GOT3 (cell line): Measurements from ENCODE around the gene ANKRD37.

ENCODE experiments used
- DNase-seq: peaks from one replicate; lab custom pipeline; 2025; ENCODE audit warnings: mixed read lengths; lab: John Stamatoyannopoulos, UW

Gene ANKRD37

DNA sequence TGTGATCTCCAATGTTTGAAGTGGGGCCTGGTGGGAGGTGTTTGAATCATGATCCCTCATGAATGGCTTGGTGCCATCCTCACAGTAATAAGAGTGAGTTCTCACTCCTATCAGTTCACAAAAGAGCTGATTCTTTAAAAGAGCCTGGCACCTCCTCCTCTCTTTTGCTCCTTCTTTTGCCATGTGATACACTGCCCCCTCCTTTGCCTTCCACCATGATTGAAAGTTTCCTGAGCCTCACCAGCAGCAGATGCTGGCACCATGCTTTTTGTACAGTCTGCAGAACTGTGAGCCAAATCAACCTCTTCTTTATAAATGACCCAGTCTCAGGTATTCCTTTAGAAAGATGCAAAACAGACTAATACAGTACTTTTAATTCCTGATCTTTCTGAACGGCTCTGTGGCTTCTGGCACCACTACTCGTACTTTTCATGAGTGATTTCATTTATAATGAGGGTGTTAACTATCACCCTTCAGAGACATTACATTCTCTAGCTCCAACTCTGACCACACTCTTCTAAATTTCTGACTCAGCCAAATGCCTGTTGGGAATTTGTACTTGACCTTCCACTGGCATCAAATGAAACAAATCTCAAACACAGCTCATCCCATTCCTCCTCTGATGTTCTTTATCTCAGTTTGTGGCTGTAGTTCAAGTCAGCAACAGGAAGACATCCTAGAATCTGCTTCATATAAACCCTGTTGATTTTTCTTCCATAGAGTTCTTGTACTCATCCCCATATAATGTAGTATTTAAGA, 24.9 kb downstream of the ANKRD37 start:
- DNase-seq = no peak

- no peak for DNase-seq
These were observed 28.4 kb downstream of the ANKRD37 start for GRCh38 chr4:185424905-185425646.

DNA sequence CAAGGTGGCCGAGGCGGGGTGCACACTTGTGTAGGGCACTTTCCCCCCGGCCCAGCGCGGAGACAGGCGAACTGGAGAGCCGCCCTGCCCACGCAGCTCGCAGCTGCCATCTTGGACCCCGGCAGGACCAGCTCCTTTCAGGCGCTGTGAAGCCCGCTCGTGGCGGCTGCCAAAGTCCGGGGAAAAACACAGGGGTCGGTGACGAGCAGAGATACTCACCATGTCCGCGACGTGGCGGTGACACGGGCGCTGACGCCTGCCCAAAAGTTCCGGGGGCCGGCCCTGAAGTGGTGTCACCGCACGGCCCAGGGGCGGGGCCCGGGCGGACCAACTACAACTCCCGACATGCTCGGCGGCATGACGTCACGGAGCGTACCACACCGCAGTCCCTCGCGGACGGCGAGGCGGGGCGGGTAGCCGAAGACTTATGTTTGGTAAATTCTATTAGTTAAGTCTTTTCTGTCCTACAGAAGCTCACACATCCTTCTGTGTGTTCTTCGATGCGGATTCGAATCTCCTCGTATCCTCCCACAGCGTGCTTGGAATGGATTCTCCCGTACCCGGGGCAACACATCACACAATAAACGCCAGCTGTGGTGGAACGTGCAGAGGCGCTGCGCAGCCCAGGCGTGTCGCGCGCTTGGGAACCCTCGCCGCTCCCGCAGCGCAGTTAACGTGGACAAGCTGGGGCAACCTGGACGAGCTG, 29.2 kb downstream of the ANKRD37 start, which contains the start of gene UFSP2:
Gene UFSP2, minus strand, starts transcription at position 318 of the 706 bp plus-strand sequence. Its CDS starts 96 bp downstream, at position 222.
- peak; percentile 59 for DNase-seq

DNA sequence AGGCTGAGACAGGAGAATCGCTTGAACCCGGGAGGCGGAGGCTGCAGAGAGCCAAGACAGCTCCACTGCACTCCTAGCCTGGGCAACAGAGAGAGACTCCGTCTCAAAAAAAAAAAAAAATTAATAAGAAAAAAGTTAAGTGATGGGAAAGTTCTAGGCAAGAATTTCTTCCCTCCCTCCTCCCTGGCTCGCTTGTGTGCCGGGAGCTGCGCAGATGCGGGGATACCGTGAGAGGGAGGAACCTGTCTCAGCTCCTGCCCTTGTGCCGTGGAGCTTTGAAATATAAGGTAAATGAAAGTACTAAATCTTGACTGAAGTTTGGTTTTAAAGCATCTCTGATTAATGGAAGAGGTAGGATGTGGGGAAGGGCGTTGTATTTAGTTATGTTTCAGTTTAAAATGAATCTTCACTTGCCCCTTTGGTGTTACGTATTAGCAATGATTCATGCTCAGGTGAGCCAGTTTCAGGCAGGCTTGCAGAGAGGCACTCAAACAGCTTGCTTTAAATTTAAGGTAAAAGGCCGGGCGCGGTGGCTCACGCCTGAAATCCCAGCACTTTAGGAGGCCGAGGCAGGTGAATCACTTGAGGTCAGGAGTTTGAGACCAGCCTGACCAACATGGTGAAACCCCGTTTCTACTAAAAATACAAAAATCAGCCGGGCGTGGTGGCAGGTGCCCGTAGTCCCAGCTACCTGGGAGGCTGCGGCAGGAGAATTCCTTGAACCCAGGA, 30.5 kb downstream of the ANKRD37 start:
- no peak for DNase-seq

- DNase-seq = no peak
These were observed 33.0 kb downstream of the ANKRD37 start for GRCh38 chr4:185429660-185430059.

- DNase-seq = no peak
These were observed 38.8 kb downstream of the ANKRD37 start for GRCh38 chr4:185435466-185435865.

- DNase-seq = no peak
These were observed 41.2 kb downstream of the ANKRD37 start for GRCh38 chr4:185437809-185438208.

- DNase-seq = no peak
These were observed 44.8 kb downstream of the ANKRD37 start for GRCh38 chr4:185441479-185441878.

DNA sequence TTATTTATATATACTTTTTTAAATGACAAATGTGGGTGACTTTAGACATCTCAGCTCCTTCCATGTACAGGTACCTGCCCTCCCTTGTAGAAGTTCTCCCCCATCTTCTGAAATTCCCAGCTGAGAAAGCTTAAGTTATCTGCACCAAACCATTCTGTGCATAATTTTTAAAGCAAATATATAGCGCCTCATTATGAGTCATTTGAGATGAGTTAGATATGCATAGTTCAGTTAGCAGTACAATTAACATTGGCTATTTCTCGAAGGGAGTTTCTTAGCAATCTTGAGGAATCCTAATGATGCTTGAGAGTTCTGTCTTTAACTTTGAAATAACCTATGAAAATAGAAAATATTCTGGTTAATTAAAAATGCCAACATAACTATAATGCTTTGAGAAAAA, 48.6 kb downstream of the ANKRD37 start:
- DNase-seq = no peak
